Left kidney (tissue), 2 donors: Measurements from ENCODE around the gene BCAR3. TPM values are rescaled to one million over a fixed set of nuclear protein-coding genes. Genes with fewer than 3 reads are reported as not detected.
A peak's percentile ranks its signal among the peaks of the same experiment; 100 is the strongest.

ENCODE experiments used
- DNase-seq: peaks from one replicate; pipeline ENCODE4 v3.0.0-alpha.2; 2013
- polyA plus RNA-seq: library from polyadenylated mRNA; unstranded; fragments of 120-200 nt; gene quantifications from one replicate; pipeline ENCODE4 v1.2.1, GENCODE V29; 2013; ENCODE audit not compliant: insufficient read length

Gene BCAR3
- polyA plus RNA-seq, 1 donor: 26.6 TPM

GRCh38 chr1:93640656-93641440 lies 40.8 kb downstream of the BCAR3 start:
- no peak for DNase-seq

- DNase-seq: no peak
These were observed 42.7 kb downstream of the BCAR3 start for GRCh38 chr1:93638981-93639380.

GRCh38 chr1:93638307-93638847 lies 43.3 kb downstream of the BCAR3 start:
- no peak for DNase-seq

- no peak for DNase-seq
These were observed 44.9 kb downstream of the BCAR3 start for GRCh38 chr1:93636712-93637111.

- no peak for DNase-seq
These were observed 45.8 kb downstream of the BCAR3 start for GRCh38 chr1:93635614-93636543.

- DNase-seq: no peak
These were observed 48.3 kb downstream of the BCAR3 start for GRCh38 chr1:93633313-93633712.

GRCh38 chr1:93631626-93632365 lies 49.8 kb downstream of the BCAR3 start:
- DNase-seq: no peak

GRCh38 chr1:93630168-93630567 lies 51.5 kb downstream of the BCAR3 start:
- no peak for DNase-seq

GRCh38 chr1:93629101-93630059 lies 52.3 kb downstream of the BCAR3 start:
- peak; percentile 74 for DNase-seq

GRCh38 chr1:93628681-93629080 lies 53.0 kb downstream of the BCAR3 start:
- no peak for DNase-seq

GRCh38 chr1:93625582-93626327 lies 55.9 kb downstream of the BCAR3 start:
- no peak for DNase-seq

GRCh38 chr1:93623875-93624274 lies 57.8 kb downstream of the BCAR3 start:
- DNase-seq: no peak

GRCh38 chr1:93623436-93623835 lies 58.2 kb downstream of the BCAR3 start:
- DNase-seq: no peak

- DNase-seq: no peak
These were observed 60.4 kb downstream of the BCAR3 start for GRCh38 chr1:93621246-93621645.

- DNase-seq: no peak
These were observed 60.8 kb downstream of the BCAR3 start for GRCh38 chr1:93620841-93621210.

- DNase-seq: no peak
These were observed 61.3 kb downstream of the BCAR3 start for GRCh38 chr1:93620172-93620840.

GRCh38 chr1:93619507-93620171 lies 62.0 kb downstream of the BCAR3 start:
- DNase-seq: no peak

- DNase-seq: no peak
These were observed 63.8 kb downstream of the BCAR3 start for GRCh38 chr1:93617670-93618499.
